Endothelial cell of umbilical vein (primary cell): Measurements from ENCODE around the gene SULF2. TPM values are rescaled to one million over a fixed set of nuclear protein-coding genes. Genes with fewer than 3 reads are reported as not detected.

Experiments
- BruUV-seq: library from RNA; stranded (reverse); fragments of 400-500 nt; replicated peaks from 2 replicates; lab custom pipeline; 2021; lab: Mats Ljungman, UMichigan
- CTCF ChIA-PET: fragments of 300-600, 350-600 bp; sonication (Branson Sonifier 250); formaldehyde crosslinking; loops from one replicate; lab custom pipeline; 2021; ENCODE audit warnings: antibody characterized with exemption, inconsistent platforms; lab: Charles Lee
- POLR2A ChIA-PET: fragments of 300-600, 350-600 bp; sonication (Branson Sonifier 250); formaldehyde crosslinking; loops from one replicate; lab custom pipeline; 2021; ENCODE audit warnings: antibody characterized with exemption, inconsistent platforms; lab: Charles Lee
- DNase-seq: peaks from one replicate; pipeline ENCODE4 v3.0.0-alpha.2; 2011; ENCODE audit warnings: low read depth, low spot score
- FAIRE-seq: peaks from 2 replicates; lab custom pipeline; 2011; peaks lifted over from hg19 to GRCh38; lab: Jason Lieb, UNC
- H2AFZ ChIP-seq: 2 replicates; pipeline ENCODE4 v1.6.0; 2012; ENCODE audit warnings: low read depth, low read length, control low read depth, inconsistent platforms
- H3K27ac ChIP-seq: 2 replicates; pipeline ENCODE4 v1.5.1; 2011; ENCODE audit warnings: low read depth, mild to moderate bottlenecking, control low read depth, low read length, moderate library complexity; ENCODE audit not compliant: insufficient read depth
- H3K27me3 ChIP-seq, 2 experiments: 2 replicates each; pipeline versions ENCODE4 v1.6.0 to v1.6.1; 2011; ENCODE audit warnings: low read length in 2 of 2, mixed read lengths in 1 of 2; ENCODE audit not compliant: control insufficient read depth in 2 of 2, insufficient read depth in 2 of 2
- H3K36me3 ChIP-seq, 2 experiments: 2 replicates in 1 of 2; 3 replicates in 1 of 2; pipeline ENCODE4 v1.5.1; 2011; ENCODE audit warnings: low read length in 2 of 2, mild to moderate bottlenecking in 1 of 2, moderate library complexity in 1 of 2; ENCODE audit not compliant: control insufficient read depth in 2 of 2, insufficient read depth in 2 of 2; ENCODE audit errors: extremely low read depth in 1 of 2
- H3K4me1 ChIP-seq: 3 replicates; pipeline ENCODE4 v1.5.1; 2011; ENCODE audit warnings: mild to moderate bottlenecking, low read length; ENCODE audit not compliant: control insufficient read depth, insufficient read depth; ENCODE audit errors: extremely low read depth
- H3K4me2 ChIP-seq: 2 replicates; pipeline ENCODE4 v1.6.1; 2011; ENCODE audit warnings: low read length, control low read depth, mixed read lengths; ENCODE audit not compliant: insufficient read depth
- H3K4me3 ChIP-seq, 3 experiments: fragments of 200-600 bp in 1 of 3; sonication (generic), shearing (Covaris generic) in 1 of 3; replicated peaks in 1 of 3; 2 replicates each; pipeline ENCODE4 v1.5.1; 2011 to 2016; ENCODE audit warnings: control low read depth in 3 of 3, low read length in 3 of 3, mild to moderate bottlenecking in 2 of 3, inconsistent platforms in 1 of 3, low read depth in 1 of 3, moderate library complexity in 1 of 3; ENCODE audit not compliant: insufficient read depth in 1 of 3
- H3K79me2 ChIP-seq: 2 replicates; pipeline ENCODE4 v1.6.0; 2012; ENCODE audit warnings: low read length, inconsistent platforms; ENCODE audit not compliant: control insufficient read depth, insufficient read depth
- H3K9ac ChIP-seq: replicated peaks from 2 replicates; pipeline ENCODE3; 2011; ENCODE audit warnings: low read length, control low read depth; ENCODE audit not compliant: insufficient read depth; ENCODE audit errors: extremely low read depth
- H3K9me1 ChIP-seq: replicated peaks from 3 replicates; pipeline ENCODE4 v1.6.0; 2011; ENCODE audit warnings: mild to moderate bottlenecking, low read length; ENCODE audit not compliant: control insufficient read depth, insufficient read depth; ENCODE audit errors: extremely low read depth
- H3K9me3 ChIP-seq: replicated peaks from 2 replicates; pipeline ENCODE4 v1.5.1; 2012; ENCODE audit warnings: low read length, inconsistent platforms; ENCODE audit not compliant: control insufficient read depth, insufficient read depth
- H4K20me1 ChIP-seq: replicated peaks from 2 replicates; pipeline ENCODE3; 2011; ENCODE audit warnings: mild to moderate bottlenecking, low read length; ENCODE audit not compliant: control insufficient read depth, insufficient read depth; ENCODE audit errors: extremely low read depth
- EZH2 ChIP-seq: IDR thresholded peaks from 2 replicates; pipeline ENCODE4 v1.6.1; 2012; ENCODE audit warnings: borderline replicate concordance, low read depth, mild to moderate bottlenecking, moderate library complexity, low read length, inconsistent platforms; ENCODE audit not compliant: severe bottlenecking
- FOS ChIP-seq: IDR thresholded peaks from 2 replicates; pipeline ENCODE4 v1.6.1; 2011; ENCODE audit warnings: mild to moderate bottlenecking, low read length, moderate library complexity, borderline replicate concordance; ENCODE audit not compliant: insufficient read depth
- GATA2 ChIP-seq: IDR thresholded peaks from 2 replicates; pipeline ENCODE4 v1.7.0; 2011; ENCODE audit warnings: low read depth, mild to moderate bottlenecking, moderate library complexity, mixed read lengths, low read length; ENCODE audit not compliant: insufficient read length, insufficient read depth
- JUN ChIP-seq: IDR thresholded peaks from 2 replicates; pipeline ENCODE4 v1.6.1; 2011; ENCODE audit warnings: borderline replicate concordance, low read depth; ENCODE audit not compliant: insufficient read length, insufficient read depth
- MAX ChIP-seq: IDR thresholded peaks from 2 replicates; pipeline ENCODE4 v1.6.1; 2011; ENCODE audit not compliant: insufficient read depth, insufficient read length
- MYC ChIP-seq: IDR thresholded peaks from one replicate; pipeline ENCODE4 v1.6.1; 2011; ENCODE audit warnings: mild to moderate bottlenecking, low read depth, low read length
- POLR2A ChIP-seq: IDR thresholded peaks from 2 replicates; pipeline ENCODE4 v1.6.1; 2012; ENCODE audit warnings: low read depth, mild to moderate bottlenecking, control low read depth, low read length
- POLR2AphosphoS5 ChIP-seq: IDR thresholded peaks from 2 replicates; pipeline ENCODE4 v1.6.1; 2012; ENCODE audit warnings: low read depth, mild to moderate bottlenecking, control low read depth, low read length, moderate library complexity; ENCODE audit not compliant: insufficient read depth
- dilution Hi-C: fragments of 300-500 bp; cut with MboI; formaldehyde crosslinking; loops from one replicate; pipeline ENCODE4 v1.15.0; 2019; ENCODE audit warnings: low sequenced_read_pairs; ENCODE audit not compliant: extremely low pct_ligation_motif_present
- intact Hi-C: fragments of 100-400 bp; cut with micrococcal nuclease; formaldehyde crosslinking; loops from one replicate; pipeline ENCODE4 v1.10.0; 2022
- polyA plus RNA-seq, 4 experiments: library from polyadenylated mRNA; depleted of rRNA in 3 of 4; stranded (reverse) in 3 of 4; unstranded in 1 of 4; fragments of >200 nt; gene quantifications; 2 replicates each; pipeline versions ENCODE4 v1.2.1 to v1.2.3, GENCODE V29; 2011 to 2012; ENCODE audit warnings: missing spikeins in 1 of 4
- total RNA-seq: library from RNA; stranded (reverse); gene quantifications from 2 replicates; pipeline ENCODE4 v1.2.3, GENCODE V29; 2021
- TF ChIP-seq, protein P1 (sequence below), 2 donors: IDR thresholded peaks; 1 replicate in 1 of 2; 2 replicates in 1 of 2; pipeline ENCODE4 v1.5.1; 2011; ENCODE audit warnings: low read length in 2 of 2, mild to moderate bottlenecking in 2 of 2, moderate library complexity in 2 of 2, control low read depth in 1 of 2, inconsistent platforms in 1 of 2, low read depth in 1 of 2; ENCODE audit not compliant: insufficient read depth in 1 of 2; ENCODE audit errors: extremely low read depth in 1 of 2

Gene SULF2
- total and polyA plus RNA-seq, 2 donors (not counting 3 experiments of a cell fraction or from before 2014, with no cell fraction given), result 58.5 to 160 TPM

DNA sequence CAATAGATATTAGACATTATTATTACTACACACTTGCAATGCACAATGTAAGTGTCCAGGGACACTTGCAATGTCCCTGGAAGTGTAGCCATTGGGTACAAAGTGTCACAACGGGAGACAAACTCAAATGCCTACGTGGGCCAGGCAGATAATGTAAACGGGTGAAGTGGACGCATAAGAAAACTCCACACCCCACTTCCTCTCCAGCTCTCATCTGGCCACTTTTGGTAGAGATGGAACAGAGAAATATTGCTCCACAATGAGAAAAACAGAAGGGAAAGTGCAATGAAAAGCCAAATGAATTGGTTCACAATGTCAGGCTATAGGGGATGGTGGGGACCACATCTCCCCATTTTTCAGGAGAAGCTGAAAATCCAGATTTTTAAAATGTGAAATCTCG, 9.4 kb downstream of the SULF2 start:
- no peak overlapping the region for H3K27ac ChIP-seq
- intact Hi-C loops (no loop called here), dilution Hi-C loops (no loop called here)
- H3K4me2 ChIP-seq, result no peak overlapping the region
- BruUV-seq, result no TSS peak
- H3K27me3 ChIP-seq, result peaks cover 0 to 3% of the 10 kb centered on the region in 2 experiments
- H2AFZ ChIP-seq, result no peak overlapping the region
- no peak overlapping the region for H3K4me3 ChIP-seq
- no peaks in the 10 kb centered on the region for H3K9me3 ChIP-seq
- no peak for DNase-seq
- H3K36me3 ChIP-seq, result no peaks in the 10 kb centered on the region
- CTCF ChIA-PET, result interaction anchor here (1.4 to 2.2 kb wide), 2 partner anchors 11 to 845 kb away, joined by 6 read pairs; no protein-coding TSS in a partner anchor
- H3K9ac ChIP-seq, result no peak overlapping the region
- peaks cover 14% of the 10 kb centered on the region for H3K4me1 ChIP-seq
- TF ChIP-seq MYC, result no peak
- no peak for TF ChIP-seq FOS
- no peak for TF ChIP-seq POLR2A
- no peak for TF ChIP-seq JUN
- no peak for TF ChIP-seq MAX
- no peak for TF ChIP-seq POLR2AphosphoS5
- no peak for TF ChIP-seq EZH2
- TF ChIP-seq GATA2, result no peak
- TF ChIP-seq, protein P1, sequence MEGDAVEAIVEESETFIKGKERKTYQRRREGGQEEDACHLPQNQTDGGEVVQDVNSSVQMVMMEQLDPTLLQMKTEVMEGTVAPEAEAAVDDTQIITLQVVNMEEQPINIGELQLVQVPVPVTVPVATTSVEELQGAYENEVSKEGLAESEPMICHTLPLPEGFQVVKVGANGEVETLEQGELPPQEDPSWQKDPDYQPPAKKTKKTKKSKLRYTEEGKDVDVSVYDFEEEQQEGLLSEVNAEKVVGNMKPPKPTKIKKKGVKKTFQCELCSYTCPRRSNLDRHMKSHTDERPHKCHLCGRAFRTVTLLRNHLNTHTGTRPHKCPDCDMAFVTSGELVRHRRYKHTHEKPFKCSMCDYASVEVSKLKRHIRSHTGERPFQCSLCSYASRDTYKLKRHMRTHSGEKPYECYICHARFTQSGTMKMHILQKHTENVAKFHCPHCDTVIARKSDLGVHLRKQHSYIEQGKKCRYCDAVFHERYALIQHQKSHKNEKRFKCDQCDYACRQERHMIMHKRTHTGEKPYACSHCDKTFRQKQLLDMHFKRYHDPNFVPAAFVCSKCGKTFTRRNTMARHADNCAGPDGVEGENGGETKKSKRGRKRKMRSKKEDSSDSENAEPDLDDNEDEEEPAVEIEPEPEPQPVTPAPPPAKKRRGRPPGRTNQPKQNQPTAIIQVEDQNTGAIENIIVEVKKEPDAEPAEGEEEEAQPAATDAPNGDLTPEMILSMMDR (IDR thresholded peaks at IDR 0.05; ENCODE audit: extremely low read depth in 1 of 2, insufficient read depth in 1 of 2, low read depth in 1 of 2, low read length in 2 of 2), result no peak
- POLR2A ChIA-PET, result no interaction called here
- H3K9me1 ChIP-seq, result no peaks in the 10 kb centered on the region
- H3K79me2 ChIP-seq, result no peaks in the 10 kb centered on the region
- H4K20me1 ChIP-seq, result no peaks in the 10 kb centered on the region
- FAIRE-seq, result no peak
